ENCODE data around the gene MIEF2.

The MIEF2 gene

DNA sequence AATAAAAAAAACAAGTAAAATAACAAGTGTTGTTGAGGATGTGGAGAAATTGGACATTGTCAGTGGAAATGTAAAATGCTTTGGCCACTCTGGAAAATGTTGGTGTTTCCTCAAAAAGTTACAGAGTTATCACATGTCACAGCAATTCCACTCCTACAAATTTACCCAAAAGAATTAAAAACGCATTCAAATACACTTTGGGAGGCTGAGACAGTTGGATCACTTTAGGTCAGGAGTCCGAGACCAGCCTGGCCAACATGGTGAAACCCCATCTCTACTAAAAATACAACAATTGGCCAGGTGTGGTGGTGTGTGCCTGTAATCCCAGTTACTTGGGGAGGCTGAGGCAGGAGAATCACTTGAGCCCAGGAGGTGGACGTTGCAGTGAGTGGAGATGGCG lies 48.7 kb downstream of the MIEF2 start:
- H3K14ac ChIP-seq (ENCODE audit: low read length): no peak overlapping the region
- H2BK5ac ChIP-seq (ENCODE audit: low read length): no peak overlapping the region
- H3K9me3 ChIP-seq (replicated peaks in 1 of 2; ENCODE audit: control insufficient read depth in 2 of 2, insufficient read depth in 1 of 2, low read depth in 1 of 2, low read length in 2 of 2): peaks cover 0 to 5% of the 10 kb centered on the region in 2 donors
- H3K27me3 ChIP-seq (ENCODE audit: control insufficient read depth in 3 of 3, insufficient read depth in 3 of 3, low read depth in 1 of 3, low read length in 3 of 3): no peaks in the 10 kb centered on the region
- peaks cover 4% of the 10 kb centered on the region for H3K79me1 ChIP-seq (ENCODE audit: low read depth, low read length)
- no peak overlapping the region for H2BK15ac ChIP-seq (ENCODE audit: low read length)
- H3K4me3 ChIP-seq (ENCODE audit: low read length in 2 of 2): no peak overlapping the region
- H3K9ac ChIP-seq (ENCODE audit: low read depth, low read length, poor library complexity): no peak overlapping the region
- WGBS, 2 donors (ENCODE audit: extremely low coverage in 2 of 2, insufficient read length in 2 of 2, insufficient replicate concordance in 1 of 2): no CpG with 5 or more reads among the region's 4 CpGs
- no peak overlapping the region for H4K8ac ChIP-seq (ENCODE audit: low read depth, low read length)
- no peak overlapping the region for H3K27ac ChIP-seq (replicated peaks; ENCODE audit: low read length)
- no peak for DNase-seq (ENCODE audit: low spot score)
- peaks cover 7% of the 10 kb centered on the region in 2 donors for H3K4me1 ChIP-seq (ENCODE audit: control insufficient read depth in 2 of 2, insufficient read depth in 1 of 2, low read depth in 1 of 2, low read length in 2 of 2)
- H3K36me3 ChIP-seq (replicated peaks in 1 of 2; ENCODE audit: control insufficient read depth in 2 of 2, insufficient read depth in 2 of 2, low read length in 2 of 2): peaks cover 32 to 92% of the 10 kb centered on the region in 2 donors
- no peak overlapping the region for H3K4ac ChIP-seq (ENCODE audit: low read length)
- H2BK120ac ChIP-seq (ENCODE audit: low read depth, low read length): no peak overlapping the region
- H3K23ac ChIP-seq (ENCODE audit: low read depth, low read length, poor library complexity): no peak overlapping the region
- H2AK5ac ChIP-seq (ENCODE audit: low read depth, low read length): no peak overlapping the region
- no peak overlapping the region for H2AFZ ChIP-seq (ENCODE audit: low read length)
- H3K4me2 ChIP-seq (ENCODE audit: insufficient read depth, low read length, poor library complexity, severe bottlenecking): no peak overlapping the region
- no peak overlapping the region for H4K91ac ChIP-seq (ENCODE audit: low read depth, low read length, poor library complexity)
- H3K18ac ChIP-seq (ENCODE audit: low read length): no peak overlapping the region
- H2BK12ac ChIP-seq (ENCODE audit: low read length): no peak overlapping the region

DNA sequence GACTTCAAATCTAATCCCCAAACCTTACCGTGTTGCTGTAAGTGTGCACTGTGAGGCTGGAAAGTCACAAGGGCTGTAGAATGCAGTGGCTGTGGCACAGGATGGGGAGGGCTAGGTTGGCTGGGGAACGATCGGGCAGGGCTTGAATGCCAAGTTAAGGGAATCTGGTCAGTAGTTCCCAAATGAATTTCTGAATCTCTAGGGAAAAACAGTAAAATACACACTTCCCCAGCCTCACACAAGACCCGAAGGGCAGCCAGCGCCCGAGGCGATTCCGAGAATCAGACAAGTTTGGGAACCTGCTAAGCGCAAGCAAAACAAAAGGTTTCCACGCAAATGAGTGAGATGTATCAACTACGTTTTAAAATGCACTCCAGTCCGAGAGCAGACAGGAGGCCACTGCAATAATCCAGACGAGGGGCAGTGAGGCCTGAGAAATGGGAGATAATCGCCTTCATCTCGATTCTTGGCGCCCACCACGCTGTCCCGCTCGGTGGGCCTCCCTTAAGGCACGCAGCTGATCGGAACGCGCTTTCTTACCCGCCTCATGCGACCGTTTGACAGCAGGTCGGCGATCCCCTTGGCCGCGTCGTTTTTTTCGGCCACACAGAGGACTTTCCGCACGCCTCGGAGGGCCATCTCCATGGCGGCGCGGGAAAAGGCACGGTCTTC lies 53.7 kb downstream of the MIEF2 start:
- H2BK120ac ChIP-seq (ENCODE audit: low read depth, low read length): peak overlapping the region; percentile 88
- peak overlapping the region; percentile 90 for H3K4me2 ChIP-seq (ENCODE audit: insufficient read depth, low read length, poor library complexity, severe bottlenecking)
- H2BK5ac ChIP-seq (ENCODE audit: low read length): peak overlapping the region; percentile 91
- no peak overlapping the region for H4K8ac ChIP-seq (ENCODE audit: low read depth, low read length)
- peaks cover 12 to 20% of the 10 kb centered on the region in 2 donors for H3K4me1 ChIP-seq (ENCODE audit: control insufficient read depth in 2 of 2, insufficient read depth in 1 of 2, low read depth in 1 of 2, low read length in 2 of 2)
- no peak overlapping the region for H2BK12ac ChIP-seq (ENCODE audit: low read length)
- peaks cover 26 to 72% of the 10 kb centered on the region in 2 donors for H3K36me3 ChIP-seq (replicated peaks in 1 of 2; ENCODE audit: control insufficient read depth in 2 of 2, insufficient read depth in 2 of 2, low read length in 2 of 2)
- H2AFZ ChIP-seq (ENCODE audit: low read length): peak overlapping the region; percentile 93
- H3K23ac ChIP-seq (ENCODE audit: low read depth, low read length, poor library complexity): peak overlapping the region; percentile 86
- no peaks in the 10 kb centered on the region for H3K27me3 ChIP-seq (ENCODE audit: control insufficient read depth in 3 of 3, insufficient read depth in 3 of 3, low read depth in 1 of 3, low read length in 3 of 3)
- peak overlapping the region; percentile 98 for H3K9ac ChIP-seq (ENCODE audit: low read depth, low read length, poor library complexity)
- H3K18ac ChIP-seq (ENCODE audit: low read length): peak overlapping the region; percentile 93
- no CpG with 5 or more reads among the region's 39 CpGs for WGBS, 2 donors (ENCODE audit: extremely low coverage in 2 of 2, insufficient read length in 2 of 2, insufficient replicate concordance in 1 of 2)
- peak overlapping the region; percentile 32 for H2AK5ac ChIP-seq (ENCODE audit: low read depth, low read length)
- no peak overlapping the region for H4K91ac ChIP-seq (ENCODE audit: low read depth, low read length, poor library complexity)
- H3K4me3 ChIP-seq (ENCODE audit: low read length in 2 of 2): peak overlapping the region; percentile 90 to 94
- peaks cover 0 to 5% of the 10 kb centered on the region in 2 donors for H3K9me3 ChIP-seq (replicated peaks in 1 of 2; ENCODE audit: control insufficient read depth in 2 of 2, insufficient read depth in 1 of 2, low read depth in 1 of 2, low read length in 2 of 2)
- no peak overlapping the region for H2BK15ac ChIP-seq (ENCODE audit: low read length)
- no peak overlapping the region for H3K4ac ChIP-seq (ENCODE audit: low read length)
- peak overlapping the region; percentile 85 for H3K14ac ChIP-seq (ENCODE audit: low read length)
- peak; percentile 23 for DNase-seq (ENCODE audit: low spot score)
- H3K79me1 ChIP-seq (ENCODE audit: low read depth, low read length): peaks cover 13% of the 10 kb centered on the region
- peak overlapping the region; percentile 92 for H3K27ac ChIP-seq (replicated peaks; ENCODE audit: low read length)

DNA sequence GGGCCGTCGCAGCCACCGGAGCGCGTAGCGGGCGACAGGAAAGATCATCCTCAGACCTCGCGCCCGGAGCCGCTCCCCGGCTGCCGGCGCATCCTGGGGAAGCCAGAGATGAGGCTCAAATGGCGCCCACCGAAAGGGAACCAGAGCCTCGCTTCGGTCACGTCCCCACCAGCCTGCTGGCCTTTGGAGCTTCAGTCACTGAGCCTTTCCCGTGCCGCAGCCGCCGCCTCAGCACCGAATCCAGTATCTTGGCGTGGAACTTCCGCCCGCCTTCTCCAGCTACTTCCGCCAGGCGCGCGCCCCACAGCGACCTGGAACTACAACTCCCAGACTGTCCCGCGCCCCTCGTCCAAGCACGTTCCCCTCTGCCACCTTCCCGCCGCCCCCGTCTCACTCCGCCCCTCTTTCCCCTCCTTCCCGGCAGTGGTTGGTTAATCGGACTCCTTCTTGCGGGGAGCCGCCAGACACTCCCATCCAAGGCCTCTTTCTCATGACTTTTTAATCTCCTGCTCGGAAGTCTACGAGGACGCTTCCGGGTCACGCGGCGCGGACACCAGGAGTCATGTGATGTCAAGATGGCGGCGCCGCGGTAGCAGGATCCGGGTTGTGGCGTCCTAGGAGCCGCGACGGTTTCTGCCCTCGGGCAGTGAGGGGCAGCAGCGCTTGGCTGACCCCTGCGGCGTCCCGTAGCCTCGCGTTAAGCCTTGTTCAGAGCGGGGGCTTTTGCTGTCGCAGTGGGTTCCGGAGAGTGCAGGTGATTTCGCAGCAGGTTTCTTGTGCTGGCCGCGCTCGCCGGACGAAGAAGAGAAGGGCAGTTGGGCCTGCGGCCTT lies 54.5 kb downstream of the MIEF2 start, which contains the start of the genes SMCR8 and TOP3A:
TSS of gene SMCR8 (plus strand) at position 563 of the 831 bp plus-strand sequence. CDS start 497 bp downstream, outside the sequence.
TSS of gene TOP3A (minus strand) at position 264 of the 831 bp plus-strand sequence. CDS start at position 48, 216 bp downstream.
- Histone ChIP-seq H3K18ac (ENCODE audit: low read length) (peak within 1 kb of the TSS; percentile 93), H3K9ac (ENCODE audit: low read depth, low read length, poor library complexity) (peak within 1 kb of the TSS; percentile 98), H4K8ac (ENCODE audit: low read depth, low read length) (no peak within 1 kb of the TSS), H2AFZ (ENCODE audit: low read length) (peak within 1 kb of the TSS; percentile 93), H3K27ac (replicated peaks; ENCODE audit: low read length) (peak within 1 kb of the TSS; percentile 92), H3K27me3 (ENCODE audit: control insufficient read depth in 3 of 3, insufficient read depth in 3 of 3, low read depth in 1 of 3, low read length in 3 of 3) (no peaks in the 10 kb centered on the region), H2BK12ac (ENCODE audit: low read length) (no peak within 1 kb of the TSS), H3K79me1 (ENCODE audit: low read depth, low read length) (peaks cover 13% of the 10 kb centered on the region), H2BK15ac (ENCODE audit: low read length) (no peak within 1 kb of the TSS), H3K36me3 (replicated peaks in 1 of 2; ENCODE audit: control insufficient read depth in 2 of 2, insufficient read depth in 2 of 2, low read length in 2 of 2) (peaks cover 26 to 71% of the 10 kb centered on the region in 2 donors), H3K4me3 (ENCODE audit: low read length in 2 of 2) (peak within 1 kb of the TSS; percentile 90 to 94), H2AK5ac (ENCODE audit: low read depth, low read length) (peak within 1 kb of the TSS; percentile 32), H2BK120ac (ENCODE audit: low read depth, low read length) (peak within 1 kb of the TSS; percentile 88), H3K14ac (ENCODE audit: low read length) (peak within 1 kb of the TSS; percentile 85), H3K23ac (ENCODE audit: low read depth, low read length, poor library complexity) (peak within 1 kb of the TSS; percentile 86), H3K4me1 (ENCODE audit: control insufficient read depth in 2 of 2, insufficient read depth in 1 of 2, low read depth in 1 of 2, low read length in 2 of 2) (peaks cover 12 to 20% of the 10 kb centered on the region in 2 donors), H2BK5ac (ENCODE audit: low read length) (peak within 1 kb of the TSS; percentile 91), H4K91ac (ENCODE audit: low read depth, low read length, poor library complexity) (peak within 1 kb of the TSS; percentile 30), H3K4ac (ENCODE audit: low read length) (no peak within 1 kb of the TSS), H3K4me2 (ENCODE audit: insufficient read depth, low read length, poor library complexity, severe bottlenecking) (peak within 1 kb of the TSS; percentile 90), H3K9me3 (replicated peaks in 1 of 2; ENCODE audit: control insufficient read depth in 2 of 2, insufficient read depth in 1 of 2, low read depth in 1 of 2, low read length in 2 of 2) (peaks cover 0 to 5% of the 10 kb centered on the region in 2 donors)
- peak; percentile 90 for DNase-seq (ENCODE audit: low spot score)
- WGBS, 2 donors (ENCODE audit: extremely low coverage in 2 of 2, insufficient read length in 2 of 2, insufficient replicate concordance in 1 of 2): no CpG with 5 or more reads among the region's 78 CpGs

DNA sequence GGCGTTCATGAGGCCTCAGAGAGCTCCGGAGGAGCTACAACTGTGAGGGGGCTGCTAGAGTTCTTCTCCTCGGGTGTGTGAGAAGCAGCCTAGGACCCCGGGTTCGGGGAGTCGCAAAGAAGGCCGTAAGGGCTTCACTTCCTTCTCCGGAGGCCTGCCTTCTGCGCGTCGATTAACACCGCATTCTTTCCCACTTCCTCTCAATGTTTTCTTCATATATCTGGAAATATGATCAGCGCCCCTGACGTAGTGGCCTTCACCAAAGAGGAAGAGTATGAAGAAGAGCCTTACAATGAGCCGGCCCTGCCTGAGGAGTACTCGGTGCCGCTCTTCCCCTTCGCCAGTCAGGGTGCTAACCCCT lies 55.1 kb downstream of the MIEF2 start:
- H3K36me3 ChIP-seq (replicated peaks in 1 of 2; ENCODE audit: control insufficient read depth in 2 of 2, insufficient read depth in 2 of 2, low read length in 2 of 2): peaks cover 23 to 71% of the 10 kb centered on the region in 2 donors
- no peak overlapping the region for H2BK120ac ChIP-seq (ENCODE audit: low read depth, low read length)
- H2BK15ac ChIP-seq (ENCODE audit: low read length): no peak overlapping the region
- H4K91ac ChIP-seq (ENCODE audit: low read depth, low read length, poor library complexity): no peak overlapping the region
- no peak overlapping the region for H4K8ac ChIP-seq (ENCODE audit: low read depth, low read length)
- no peak overlapping the region for H3K4ac ChIP-seq (ENCODE audit: low read length)
- peak overlapping the region; percentile 91 for H2BK5ac ChIP-seq (ENCODE audit: low read length)
- no peak overlapping the region for H3K23ac ChIP-seq (ENCODE audit: low read depth, low read length, poor library complexity)
- peaks cover 0 to 2% of the 10 kb centered on the region in 2 donors for H3K9me3 ChIP-seq (replicated peaks in 1 of 2; ENCODE audit: control insufficient read depth in 2 of 2, insufficient read depth in 1 of 2, low read depth in 1 of 2, low read length in 2 of 2)
- DNase-seq (ENCODE audit: low spot score): no peak
- H2AK5ac ChIP-seq (ENCODE audit: low read depth, low read length): no peak overlapping the region
- peaks cover 13% of the 10 kb centered on the region for H3K79me1 ChIP-seq (ENCODE audit: low read depth, low read length)
- H2BK12ac ChIP-seq (ENCODE audit: low read length): no peak overlapping the region
- no CpG with 5 or more reads among the region's 18 CpGs for WGBS, 2 donors (ENCODE audit: extremely low coverage in 2 of 2, insufficient read length in 2 of 2, insufficient replicate concordance in 1 of 2)
- peak overlapping the region; percentile 90 to 94 for H3K4me3 ChIP-seq (ENCODE audit: low read length in 2 of 2)
- peak overlapping the region; percentile 92 for H3K27ac ChIP-seq (replicated peaks; ENCODE audit: low read length)
- no peak overlapping the region for H3K18ac ChIP-seq (ENCODE audit: low read length)
- peak overlapping the region; percentile 86 for H3K4me2 ChIP-seq (ENCODE audit: insufficient read depth, low read length, poor library complexity, severe bottlenecking)
- H2AFZ ChIP-seq (ENCODE audit: low read length): peak overlapping the region; percentile 93
- no peaks in the 10 kb centered on the region for H3K27me3 ChIP-seq (ENCODE audit: control insufficient read depth in 3 of 3, insufficient read depth in 3 of 3, low read depth in 1 of 3, low read length in 3 of 3)
- peaks cover 12 to 20% of the 10 kb centered on the region in 2 donors for H3K4me1 ChIP-seq (ENCODE audit: control insufficient read depth in 2 of 2, insufficient read depth in 1 of 2, low read depth in 1 of 2, low read length in 2 of 2)
- H3K14ac ChIP-seq (ENCODE audit: low read length): no peak overlapping the region
- H3K9ac ChIP-seq (ENCODE audit: low read depth, low read length, poor library complexity): peak overlapping the region; percentile 85

All from neuronal stem cell (in vitro differentiated cells).